Measurements from ENCODE around the gene ZBP1. TPM values are rescaled to one million over a fixed set of nuclear protein-coding genes. Genes with fewer than 3 reads are reported as not detected.

The ZBP1 gene
- total and polyA plus RNA-seq, 7 donors: 0.36 to 17.2 (median 1.2) TPM; not detected in 2

DNA sequence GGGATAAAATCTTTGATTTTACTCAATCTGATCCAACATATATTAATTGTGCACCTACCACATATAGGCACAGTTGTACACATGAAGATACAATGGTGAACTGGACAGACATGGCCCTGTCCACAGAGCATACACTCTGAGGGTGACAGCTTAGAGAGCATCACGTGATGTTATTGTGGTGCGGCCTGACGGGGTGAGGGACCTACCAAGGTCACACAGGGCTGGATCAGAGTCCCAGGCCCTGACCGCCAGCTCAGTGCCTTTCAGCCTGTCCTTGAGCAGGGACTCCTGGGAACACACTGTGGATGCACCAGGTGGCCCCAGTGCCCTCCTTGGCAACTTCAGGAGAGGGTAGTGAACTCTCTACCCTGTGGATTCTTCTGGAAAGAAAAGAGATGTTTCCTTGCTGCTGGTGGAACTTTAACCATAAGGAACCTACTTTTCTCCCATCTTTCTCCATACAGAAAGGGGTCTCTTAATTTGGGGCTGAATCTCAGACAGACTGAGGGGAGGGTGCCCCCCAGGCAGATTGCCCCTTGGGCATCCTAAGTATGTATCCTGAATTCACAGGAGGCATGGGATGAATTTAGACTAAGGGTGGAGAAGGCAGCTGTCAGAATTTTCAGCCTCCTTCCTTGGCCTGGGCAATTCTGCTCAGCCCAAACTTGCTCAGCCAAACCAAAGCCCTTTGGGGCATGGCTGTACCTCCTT is 32.8 kb downstream of the ZBP1 start:
- H3K36me3 ChIP-seq: no peaks in the 10 kb centered on the region
- no peak for TF ChIP-seq POLR2A (IDR thresholded peaks at IDR 0.05)
- no peak for TF ChIP-seq POLR2AphosphoS5 (IDR thresholded peaks at IDR 0.05)
- no peak for TF ChIP-seq CTCF (IDR thresholded peaks at IDR 0.05)
- no peak for TF ChIP-seq EP300 (IDR thresholded peaks at IDR 0.05)
- DNase-seq: no peak
- no peak overlapping the region for H3K27ac ChIP-seq
- no peak overlapping the region for H3K4me3 ChIP-seq
- intact Hi-C loops (cut with DNase I): no loop called here
- peaks cover 0 to 36% (median 21%) of the 10 kb centered on the region in 4 donors for H3K4me1 ChIP-seq
- no peaks in the 10 kb centered on the region for H3K27me3 ChIP-seq
- no peaks in the 10 kb centered on the region for H3K9me3 ChIP-seq
- WGBS, 2 donors: 95 to 96% methylated on average over 4 of the region's 4 CpGs

- no peaks in the 10 kb centered on the region for H3K27me3 ChIP-seq
- 85 to 89% methylated on average over 10 of the region's 10 CpGs for WGBS, 2 donors
- no peak overlapping the region for H3K4me3 ChIP-seq
- H3K9me3 ChIP-seq: no peaks in the 10 kb centered on the region
- no peak for DNase-seq
- H3K36me3 ChIP-seq: no peaks in the 10 kb centered on the region
- H3K27ac ChIP-seq: no peak overlapping the region
- intact Hi-C loops (cut with DNase I): no loop called here
- TF ChIP-seq POLR2AphosphoS5 (IDR thresholded peaks at IDR 0.05) (no peak), POLR2A (IDR thresholded peaks at IDR 0.05) (no peak), EP300 (IDR thresholded peaks at IDR 0.05) (no peak), CTCF (IDR thresholded peaks at IDR 0.05) (no peak)
- H3K4me1 ChIP-seq: peaks cover 0 to 41% (median 26%) of the 10 kb centered on the region in 4 donors
These were observed 33.3 kb downstream of the ZBP1 start for GRCh38 chr20:57586943-57587277.

DNA sequence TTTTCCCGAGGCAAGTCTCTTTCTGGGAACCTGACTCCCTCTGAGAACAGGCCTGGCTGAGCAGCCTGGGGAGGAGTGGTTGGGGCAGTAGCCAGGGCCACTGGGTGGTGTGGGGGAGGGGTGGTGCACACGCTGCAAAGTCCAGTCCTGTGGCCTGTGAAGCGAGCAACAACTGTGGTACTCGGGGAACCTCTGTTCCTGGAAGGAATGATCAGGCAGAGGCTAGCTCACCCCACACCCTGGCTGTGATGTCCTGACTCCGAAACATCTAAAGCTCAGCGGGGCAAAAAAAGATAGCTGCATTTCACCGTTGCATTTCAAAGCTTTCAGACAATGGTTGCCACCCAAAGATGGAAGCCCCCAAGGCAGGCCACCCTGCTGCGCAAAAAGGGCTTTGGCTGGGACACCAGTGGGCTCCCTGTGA is 33.8 kb downstream of the ZBP1 start:
- no peaks in the 10 kb centered on the region for H3K36me3 ChIP-seq
- no peak overlapping the region for H3K27ac ChIP-seq
- H3K4me1 ChIP-seq: peaks cover 0 to 46% (median 31%) of the 10 kb centered on the region in 4 donors
- no peaks in the 10 kb centered on the region for H3K27me3 ChIP-seq
- intact Hi-C loops (cut with DNase I): no loop called here
- no peak for TF ChIP-seq POLR2AphosphoS5 (IDR thresholded peaks at IDR 0.05)
- TF ChIP-seq POLR2A (IDR thresholded peaks at IDR 0.05): no peak
- TF ChIP-seq EP300 (IDR thresholded peaks at IDR 0.05): no peak
- no peak for TF ChIP-seq CTCF (IDR thresholded peaks at IDR 0.05)
- peak; percentile 73 for DNase-seq
- WGBS, 2 donors: 45 to 60% methylated on average over 8 of the region's 8 CpGs
- H3K9me3 ChIP-seq: no peaks in the 10 kb centered on the region
- H3K4me3 ChIP-seq: no peak overlapping the region

GRCh38 chr20:57585466-57586213 is 34.6 kb downstream of the ZBP1 start:
- H3K27me3 ChIP-seq: no peaks in the 10 kb centered on the region
- WGBS, 2 donors: 86 to 90% methylated on average over 17 of the region's 17 CpGs
- H3K4me1 ChIP-seq: peaks cover 0 to 53% (median 39%) of the 10 kb centered on the region in 4 donors
- no peaks in the 10 kb centered on the region for H3K9me3 ChIP-seq
- H3K4me3 ChIP-seq: no peak overlapping the region
- no peaks in the 10 kb centered on the region for H3K36me3 ChIP-seq
- no peak overlapping the region for H3K27ac ChIP-seq
- no peak for DNase-seq
- TF ChIP-seq POLR2AphosphoS5 (IDR thresholded peaks at IDR 0.05): no peak
- no peak for TF ChIP-seq CTCF (IDR thresholded peaks at IDR 0.05)
- no peak for TF ChIP-seq EP300 (IDR thresholded peaks at IDR 0.05)
- no peak for TF ChIP-seq POLR2A (IDR thresholded peaks at IDR 0.05)
- intact Hi-C loops (cut with DNase I): no loop called here
